Epithelial cell of proximal tubule (primary cell): Measurements from ENCODE around the gene ITFG2. TPM values are rescaled to one million over a fixed set of nuclear protein-coding genes. Genes with fewer than 3 reads are reported as not detected.

Experiments
- DNase-seq: peaks from one replicate; pipeline ENCODE4 v3.0.0-alpha.2; 2011; ENCODE audit warnings: low read depth
- H3K4me3 ChIP-seq: 2 replicates; pipeline ENCODE4 v1.5.1; 2011; ENCODE audit warnings: low read depth, mild to moderate bottlenecking, low read length
- CTCF ChIP-seq: conservative IDR thresholded peaks from 2 replicates; pipeline ENCODE4 v1.5.1; 2012; ENCODE audit warnings: low read depth, mild to moderate bottlenecking, low read length
- total RNA-seq: library from RNA; depleted of rRNA; stranded (reverse); fragments of >200 nt; gene quantifications from 2 replicates; pipeline ENCODE4 v1.2.3, GENCODE V29; 2015

The ITFG2 gene
- 26.3 and 35.1 TPM in 2 replicates for total RNA-seq

- H3K4me3 ChIP-seq, result peak within 1 kb of the TSS; percentile 96
- peak; percentile 86 for DNase-seq
- no peak for TF ChIP-seq CTCF
Measured at GRCh38 chr12:2812290-2813213, at the start of gene ITFG2. TSS of gene ITFG2 (plus strand) at chr12:2812668. CDS start at chr12:2812761, 93 bp downstream.

GRCh38 chr12:2764398-2764797 is 48.1 kb upstream of the ITFG2 start:
- no peak for TF ChIP-seq CTCF
- H3K4me3 ChIP-seq, result no peak overlapping the region
- no peak for DNase-seq

- no peak for DNase-seq
- no peak for TF ChIP-seq CTCF
- H3K4me3 ChIP-seq, result no peak overlapping the region
Measured at GRCh38 chr12:2765052-2765451, 47.4 kb upstream of the ITFG2 start.

- no peak for DNase-seq
- no peak for TF ChIP-seq CTCF
- no peak overlapping the region for H3K4me3 ChIP-seq
Measured at GRCh38 chr12:2765608-2766007, 46.9 kb upstream of the ITFG2 start.

GRCh38 chr12:2768224-2768961 is 44.1 kb upstream of the ITFG2 start:
- no peak for DNase-seq
- H3K4me3 ChIP-seq, result no peak overlapping the region

More at GRCh38 chr12:2768224-2768961, 44.1 kb upstream of the ITFG2 start:
- TF ChIP-seq CTCF, result no peak
